Measurements from ENCODE around the gene PTGIS.

Gene PTGIS

GRCh38 chr20:49594143-49594930 lies 26.4 kb upstream of the PTGIS start:
- DNase-seq (ENCODE audit: insufficient read length): no peak
- FAIRE-seq: no peak
- TF ChIP-seq POLR2AphosphoS5 (IDR thresholded peaks at IDR 0.05; ENCODE audit: low read depth, low read length) (no peak), POLR2A (IDR thresholded peaks at IDR 0.05; ENCODE audit: low read depth, low read length) (no peak), TAF1 (IDR thresholded peaks at IDR 0.05; ENCODE audit: borderline replicate concordance, low read depth, low read length) (no peak)

- FAIRE-seq (no peak), DNase-seq (ENCODE audit: insufficient read length) (no peak)
- TF ChIP-seq TAF1 (IDR thresholded peaks at IDR 0.05; ENCODE audit: borderline replicate concordance, low read depth, low read length): no peak
- no peak for TF ChIP-seq POLR2AphosphoS5 (IDR thresholded peaks at IDR 0.05; ENCODE audit: low read depth, low read length)
- TF ChIP-seq POLR2A (IDR thresholded peaks at IDR 0.05; ENCODE audit: low read depth, low read length): no peak
Measured at GRCh38 chr20:49593466-49594142, 25.7 kb upstream of the PTGIS start.

DNA sequence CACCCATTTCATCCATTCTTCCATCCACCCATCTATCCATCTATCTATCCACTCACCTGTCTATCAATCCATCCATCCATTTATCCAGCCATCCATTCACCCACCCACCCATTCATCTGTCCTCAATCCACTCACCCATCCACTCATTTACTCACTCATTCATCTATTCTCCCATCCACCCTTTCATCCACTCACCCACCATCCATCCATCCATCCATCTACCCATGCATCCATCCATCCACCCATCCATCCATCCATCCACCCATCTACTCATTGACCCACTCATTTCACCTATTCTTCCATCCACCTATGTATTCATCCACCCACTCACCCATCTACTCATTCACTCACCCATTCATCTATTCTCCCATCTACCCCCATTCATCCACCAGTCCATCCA lies 24.2 kb upstream of the PTGIS start:
- TF ChIP-seq POLR2A (IDR thresholded peaks at IDR 0.05; ENCODE audit: low read depth, low read length) (no peak), TAF1 (IDR thresholded peaks at IDR 0.05; ENCODE audit: borderline replicate concordance, low read depth, low read length) (no peak), POLR2AphosphoS5 (IDR thresholded peaks at IDR 0.05; ENCODE audit: low read depth, low read length) (no peak)
- FAIRE-seq (no peak), DNase-seq (ENCODE audit: insufficient read length) (no peak)

- no peak for DNase-seq (ENCODE audit: insufficient read length)
Measured at GRCh38 chr20:49591217-49591865, 23.4 kb upstream of the PTGIS start.

GRCh38 chr20:49590163-49591017 lies 22.5 kb upstream of the PTGIS start:
- no peak for FAIRE-seq
- TF ChIP-seq POLR2A (IDR thresholded peaks at IDR 0.05; ENCODE audit: low read depth, low read length): no peak
- no peak for TF ChIP-seq TAF1 (IDR thresholded peaks at IDR 0.05; ENCODE audit: borderline replicate concordance, low read depth, low read length)
- no peak for TF ChIP-seq POLR2AphosphoS5 (IDR thresholded peaks at IDR 0.05; ENCODE audit: low read depth, low read length)
- DNase-seq (ENCODE audit: insufficient read length): no peak

More at GRCh38 chr20:49591217-49591865, 23.4 kb upstream of the PTGIS start:
- TF ChIP-seq POLR2AphosphoS5 (IDR thresholded peaks at IDR 0.05; ENCODE audit: low read depth, low read length): no peak
- no peak for TF ChIP-seq TAF1 (IDR thresholded peaks at IDR 0.05; ENCODE audit: borderline replicate concordance, low read depth, low read length)
- no peak for FAIRE-seq

DNA sequence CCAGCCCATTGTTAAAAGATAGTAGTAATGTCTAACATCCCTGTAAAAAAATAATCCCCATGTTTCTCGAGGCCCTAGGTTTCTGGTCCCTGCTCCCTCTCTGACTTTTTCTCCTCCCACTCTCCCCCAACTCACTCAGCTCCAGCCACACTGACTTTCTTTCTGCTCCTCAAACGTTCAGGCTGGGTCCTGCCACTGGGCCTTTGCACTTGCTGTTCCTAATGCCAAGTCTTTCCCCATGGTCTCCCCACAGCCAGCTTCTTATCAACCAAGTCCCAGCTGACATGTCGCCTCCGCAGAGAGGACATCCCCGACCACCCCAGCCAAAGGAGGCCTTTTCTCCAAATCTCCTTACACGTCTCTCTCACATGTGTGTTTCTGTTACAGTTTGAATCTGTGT lies 21.8 kb upstream of the PTGIS start:
- TF ChIP-seq POLR2AphosphoS5 (IDR thresholded peaks at IDR 0.05; ENCODE audit: low read depth, low read length) (no peak), POLR2A (IDR thresholded peaks at IDR 0.05; ENCODE audit: low read depth, low read length) (no peak), TAF1 (IDR thresholded peaks at IDR 0.05; ENCODE audit: borderline replicate concordance, low read depth, low read length) (no peak)
- FAIRE-seq: no peak

GRCh38 chr20:49587111-49587570 lies 19.2 kb upstream of the PTGIS start:
- TF ChIP-seq POLR2AphosphoS5 (IDR thresholded peaks at IDR 0.05; ENCODE audit: low read depth, low read length): no peak
- no peak for TF ChIP-seq POLR2A (IDR thresholded peaks at IDR 0.05; ENCODE audit: low read depth, low read length)
- TF ChIP-seq TAF1 (IDR thresholded peaks at IDR 0.05; ENCODE audit: borderline replicate concordance, low read depth, low read length): no peak
- FAIRE-seq (no peak), DNase-seq (ENCODE audit: insufficient read length) (no peak)

More for the DNA sequence above, 21.8 kb upstream of the PTGIS start:
- DNase-seq (ENCODE audit: insufficient read length): no peak

- no peak for TF ChIP-seq POLR2AphosphoS5 (IDR thresholded peaks at IDR 0.05; ENCODE audit: low read depth, low read length)
- TF ChIP-seq TAF1 (IDR thresholded peaks at IDR 0.05; ENCODE audit: borderline replicate concordance, low read depth, low read length): no peak
- no peak for TF ChIP-seq POLR2A (IDR thresholded peaks at IDR 0.05; ENCODE audit: low read depth, low read length)
- no peak for FAIRE-seq
- no peak for DNase-seq (ENCODE audit: insufficient read length)
Measured at GRCh38 chr20:49585585-49586245, 17.8 kb upstream of the PTGIS start.

DNA sequence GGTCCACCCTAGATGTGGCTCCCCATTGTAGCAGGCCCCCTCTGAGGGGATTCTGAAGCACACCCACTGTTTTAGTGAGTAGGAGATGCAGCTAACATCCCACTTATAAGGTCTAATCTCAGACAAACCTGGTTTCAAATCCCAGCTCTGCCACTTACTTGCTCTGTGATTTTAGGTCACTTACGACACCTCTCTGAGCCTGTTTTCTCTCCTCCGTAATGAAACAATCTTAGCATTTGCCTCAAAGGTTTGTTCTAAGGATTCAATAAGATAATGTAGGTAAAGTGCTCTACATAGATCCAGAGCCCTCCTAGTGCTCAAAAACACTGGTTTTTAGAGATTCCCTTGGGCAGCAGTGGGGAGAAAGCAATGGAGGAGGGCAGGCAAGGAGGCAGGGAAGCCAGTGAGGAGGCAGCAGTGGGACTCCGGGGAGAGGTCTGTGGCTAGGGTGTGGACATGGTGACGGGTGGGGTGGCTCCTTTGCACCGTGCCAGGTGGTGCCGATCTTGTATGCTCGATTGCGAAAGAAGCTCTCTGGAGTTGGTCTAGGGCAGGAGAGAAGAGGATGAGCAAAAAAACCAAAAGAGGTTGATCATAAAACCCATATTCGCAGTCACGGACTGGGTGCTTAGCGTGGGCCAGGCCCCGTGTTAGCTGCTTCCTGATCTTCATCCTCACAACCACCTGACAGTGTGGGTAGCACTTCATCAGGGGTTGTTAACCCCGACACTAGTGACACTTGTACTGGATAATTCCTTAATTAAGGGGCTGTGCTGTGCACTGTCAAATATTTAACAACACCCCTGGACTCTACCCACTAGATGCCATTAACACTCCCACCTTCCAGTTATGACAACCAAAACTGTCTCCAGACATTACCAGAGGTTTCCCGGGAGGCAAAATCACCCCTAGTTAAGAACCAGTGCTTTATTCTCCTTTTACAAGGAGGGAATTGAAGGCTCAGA lies 16.8 kb upstream of the PTGIS start:
- FAIRE-seq (no peak), DNase-seq (ENCODE audit: insufficient read length) (no peak)
- TF ChIP-seq POLR2A (IDR thresholded peaks at IDR 0.05; ENCODE audit: low read depth, low read length) (no peak), POLR2AphosphoS5 (IDR thresholded peaks at IDR 0.05; ENCODE audit: low read depth, low read length) (no peak), TAF1 (IDR thresholded peaks at IDR 0.05; ENCODE audit: borderline replicate concordance, low read depth, low read length) (no peak)
